Psoas muscle (tissue), 8 donors: ENCODE measurements around the gene TYK2. TPM values are rescaled to one million over a fixed set of nuclear protein-coding genes. Genes with fewer than 3 reads are reported as not detected.

Source experiments
- ATAC-seq, 4 donors: fragments of 200-7000 bp; cut with Tn5 transposase; one replicate each; pipeline ENCODE4 v1.9.1; 2020; ENCODE audit warnings: moderate library complexity in 3 of 4, mild to moderate bottlenecking in 2 of 4
- DNase-seq, 2 donors: peaks; one replicate each; pipeline ENCODE4 v3.0.0-alpha.2; 2020
- H3K27ac ChIP-seq: fragments of 200-600 bp; one replicate; pipeline ENCODE4 v1.8.0; 2022
- H3K27me3 ChIP-seq, 3 donors: fragments of 200-600 bp in 1 of 3; one replicate each; pipeline versions ENCODE4 v1.6.1 to v1.8.0; 2013 to 2022; ENCODE audit warnings: low read length in 2 of 3, mild to moderate bottlenecking in 2 of 3, moderate library complexity in 1 of 3; ENCODE audit not compliant: insufficient read depth in 3 of 3
- H3K36me3 ChIP-seq, 2 donors: fragments of 200-600 bp in 1 of 2; one replicate each; pipeline versions ENCODE4 v1.6.1 to v1.8.0; 2013 to 2022; ENCODE audit warnings: low read depth in 1 of 2, mild to moderate bottlenecking in 1 of 2, moderate library complexity in 1 of 2; ENCODE audit not compliant: insufficient read depth in 1 of 2
- H3K4me1 ChIP-seq: fragments of 200-600 bp; one replicate; pipeline ENCODE4 v1.8.0; 2022
- H3K4me3 ChIP-seq: fragments of 200-600 bp; one replicate; pipeline ENCODE4 v1.8.0; 2022; ENCODE audit warnings: mild to moderate bottlenecking
- H3K9me3 ChIP-seq: fragments of 200-600 bp; one replicate; pipeline ENCODE4 v1.8.0; 2022
- WGBS, 3 donors: extraction: QIAGEN DNeasy Blood & Tissue Kit; methylation state at CpG; one replicate each; pipeline versions ENCODE4 v1.1.6 to v1.1.7; 2013; 5-methylcytosine and 5-hydroxymethylcytosine counted together
- intact Hi-C, 2 donors: fragments of 100-400 bp; cut with DNase I; formaldehyde crosslinking; loops; one replicate each; pipeline versions ENCODE4 v1.11.0 to v1.14.2; 2022
- polyA plus RNA-seq, 3 donors: library from polyadenylated mRNA; stranded (reverse); fragments of 200-250 nt; gene quantifications; one replicate each; pipeline ENCODE4 v1.2.3, GENCODE V29; 2013
- total RNA-seq, 4 donors: library from RNA; stranded (reverse); fragmentation: NEBNext Ultra II Directional in 2 of 4; extraction: Animal tissue kit (Norgen Biotek cat#: 25700) in 2 of 4; gene quantifications; one replicate each; pipeline versions ENCODE4 v1.2.1 to v1.2.4, GENCODE V29; 2021 to 2023
- TF ChIP-seq, protein P1 (sequence below): fragments of 200-600 bp; IDR thresholded peaks from one replicate; pipeline ENCODE4 v1.8.0; 2022; ENCODE audit warnings: antibody characterized with exemption
- donor health status: healthy with polysubstance abuse.
- donor health status: DM: no; HTN: no; CAD: no; lungs with moderate emphysema.
- donor health status: Bipolar disorder and iron deficiency.
- donor health status: healthy.
- donor health status: DM: yes; HTN: yes; CAD: no.
- donor health status: DM: no; HTN: no; CAD: no.
- donor health status: DM: no; HTN: no; CAD: no.
- donor health status: DM: yes; HTN: yes; CAD: no.

The TYK2 gene
- total and polyA plus RNA-seq, 7 donors, result 37.1 to 58.8 (median 41.7) TPM

DNA sequence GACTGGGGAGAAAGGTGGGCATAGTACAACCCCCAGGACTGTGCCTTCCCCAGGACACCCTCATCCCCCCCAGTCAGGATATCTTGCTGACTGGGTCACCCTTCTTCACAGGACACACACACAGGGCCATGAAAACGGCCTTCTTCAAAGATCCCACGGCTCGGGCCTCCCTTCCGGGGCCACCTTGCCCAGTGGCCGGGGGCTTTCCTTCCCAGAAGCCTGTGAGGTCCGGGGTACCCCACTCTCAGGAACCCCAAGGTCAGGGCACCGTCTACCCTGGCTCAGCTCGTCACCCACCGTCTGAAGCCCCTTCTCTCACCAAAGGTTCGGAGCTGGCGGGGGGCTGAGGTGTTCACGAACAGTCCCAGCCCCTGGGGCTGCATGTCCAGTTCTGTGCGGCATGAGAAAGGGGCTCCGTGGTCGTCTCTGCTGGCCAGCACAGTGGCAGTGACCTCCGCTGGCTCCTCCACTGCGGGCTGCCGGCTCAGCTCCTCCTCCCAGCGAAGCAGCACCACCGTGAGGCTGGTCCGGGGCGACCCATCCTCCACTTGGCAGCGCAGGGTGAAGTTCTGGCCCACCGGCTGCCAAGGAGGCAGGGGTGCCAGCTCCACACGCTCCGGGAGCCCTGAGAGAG, 44.9 kb downstream of the TYK2 start:
- Histone ChIP-seq H3K27me3 (no peaks in the 10 kb centered on the region), H3K4me1 (peaks cover 12% of the 10 kb centered on the region), H3K4me3 (peak overlapping the region; percentile 69), H3K36me3 (peaks cover 0 to 4% of the 10 kb centered on the region in 2 donors), H3K27ac (no peak overlapping the region), H3K9me3 (no peaks in the 10 kb centered on the region)
- intact Hi-C loops, result loop anchor here in 1 of 2 donors (10.0 kb wide), 1 partner anchor 501 kb away; the partner anchor contains the start of gene PIN1
- DNase-seq, result no peak
- TF ChIP-seq, protein P1, sequence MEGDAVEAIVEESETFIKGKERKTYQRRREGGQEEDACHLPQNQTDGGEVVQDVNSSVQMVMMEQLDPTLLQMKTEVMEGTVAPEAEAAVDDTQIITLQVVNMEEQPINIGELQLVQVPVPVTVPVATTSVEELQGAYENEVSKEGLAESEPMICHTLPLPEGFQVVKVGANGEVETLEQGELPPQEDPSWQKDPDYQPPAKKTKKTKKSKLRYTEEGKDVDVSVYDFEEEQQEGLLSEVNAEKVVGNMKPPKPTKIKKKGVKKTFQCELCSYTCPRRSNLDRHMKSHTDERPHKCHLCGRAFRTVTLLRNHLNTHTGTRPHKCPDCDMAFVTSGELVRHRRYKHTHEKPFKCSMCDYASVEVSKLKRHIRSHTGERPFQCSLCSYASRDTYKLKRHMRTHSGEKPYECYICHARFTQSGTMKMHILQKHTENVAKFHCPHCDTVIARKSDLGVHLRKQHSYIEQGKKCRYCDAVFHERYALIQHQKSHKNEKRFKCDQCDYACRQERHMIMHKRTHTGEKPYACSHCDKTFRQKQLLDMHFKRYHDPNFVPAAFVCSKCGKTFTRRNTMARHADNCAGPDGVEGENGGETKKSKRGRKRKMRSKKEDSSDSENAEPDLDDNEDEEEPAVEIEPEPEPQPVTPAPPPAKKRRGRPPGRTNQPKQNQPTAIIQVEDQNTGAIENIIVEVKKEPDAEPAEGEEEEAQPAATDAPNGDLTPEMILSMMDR, result no peak
- WGBS, 3 donors, result 35 to 50% (median 43%) methylated on average over 26 of the region's 26 CpGs
- ATAC-seq, result no peak

DNA sequence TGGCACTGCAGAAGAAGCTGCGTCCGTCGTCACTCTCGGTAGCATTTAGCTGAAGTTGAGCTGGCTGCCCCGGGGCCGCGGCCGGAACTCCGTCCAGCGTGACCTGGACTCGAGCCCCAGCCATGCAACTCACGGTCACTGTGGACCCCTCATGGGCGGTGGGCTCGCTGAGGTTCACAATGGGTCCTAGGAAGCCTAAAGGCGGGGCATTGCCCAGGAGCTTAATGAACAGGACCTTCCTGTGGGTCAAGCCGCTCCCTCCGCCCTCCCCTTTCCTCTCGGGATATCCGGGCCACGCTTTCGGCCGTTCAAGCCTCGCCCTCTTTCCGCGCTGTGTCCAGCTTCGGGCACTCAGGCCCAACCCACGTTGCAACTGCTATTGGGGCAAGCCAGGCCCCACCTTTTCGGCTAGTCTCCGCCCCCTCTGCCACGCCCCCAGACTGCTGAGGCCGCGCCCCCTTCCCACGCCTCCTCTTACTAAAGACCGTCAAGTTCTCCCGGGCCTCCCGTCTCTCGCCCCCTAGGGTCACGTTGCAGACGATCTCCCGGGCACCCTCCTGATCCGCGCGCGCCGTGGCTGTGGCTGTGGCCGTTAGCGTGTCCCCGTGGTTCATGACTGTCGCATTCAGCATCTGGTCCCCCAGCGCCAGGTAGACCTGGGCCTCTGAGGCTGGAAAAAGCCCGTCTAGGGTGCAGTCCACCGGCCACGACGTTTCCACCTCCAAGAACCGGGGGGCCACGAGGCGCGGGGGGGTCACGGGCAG, 45.6 kb downstream of the TYK2 start:
- no peaks in the 10 kb centered on the region for H3K9me3 ChIP-seq
- peak overlapping the region; percentile 84 for H3K27ac ChIP-seq
- H3K36me3 ChIP-seq, result peaks cover 0 to 11% of the 10 kb centered on the region in 2 donors
- peaks cover 12% of the 10 kb centered on the region for H3K4me1 ChIP-seq
- intact Hi-C loops, result loop anchor here in 1 of 2 donors (5.0 to 10.0 kb wide), 3 partner anchors 48 to 500 kb away; partner anchors contain the start of genes ICAM1, PIN1 and TYK2
- DNase-seq (peak; percentile 95 to 98), ATAC-seq (peak; percentile 82 to 85 (median 84))
- H3K4me3 ChIP-seq, result peak overlapping the region; percentile 69
- no peaks in the 10 kb centered on the region for H3K27me3 ChIP-seq
- TF ChIP-seq, protein P1, result no peak
- 5 to 8% (median 7%) methylated on average over 46 to 59 of the region's 59 CpGs for WGBS, 3 donors

DNA sequence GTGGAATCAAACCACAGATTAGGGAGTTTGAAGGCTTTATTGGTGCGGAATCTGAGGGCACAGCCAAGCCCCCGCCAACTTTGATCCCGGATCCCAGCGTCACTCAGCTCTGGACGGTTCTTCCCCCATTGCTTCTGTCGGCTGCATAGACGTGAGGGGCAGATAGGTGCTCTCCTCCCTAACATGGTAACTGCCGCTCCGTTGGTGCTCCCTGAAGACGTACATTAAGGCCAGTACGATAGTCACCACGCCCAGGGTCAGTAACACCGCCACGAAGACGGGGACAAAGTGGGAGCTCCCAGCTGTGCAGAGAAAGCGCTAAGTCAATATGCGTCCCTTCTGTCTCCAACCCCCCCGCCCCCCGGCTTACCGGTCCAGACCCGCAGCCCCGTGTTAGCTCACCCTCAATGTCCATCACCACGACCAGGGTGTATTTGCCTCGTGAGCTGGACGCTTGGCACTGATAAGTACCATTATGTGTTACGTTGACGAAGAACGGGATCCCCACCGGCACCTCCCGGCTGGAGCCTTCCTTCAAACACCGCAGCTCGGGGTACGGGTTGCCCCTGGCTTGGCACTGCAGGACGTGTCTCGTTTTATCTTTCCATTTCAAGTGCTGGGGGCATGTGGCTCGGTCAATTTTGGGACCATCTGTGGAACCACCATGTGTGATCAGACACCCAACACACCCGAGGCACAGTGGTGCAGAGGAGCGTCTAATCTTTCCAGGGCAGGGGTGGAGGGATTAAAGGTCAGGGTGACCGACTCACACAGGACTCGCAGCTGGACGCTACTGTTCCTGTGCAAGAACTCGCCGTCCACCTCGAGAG, 46.4 kb downstream of the TYK2 start:
- ATAC-seq (peak in 2 of 4 donors; percentile 0 to 1), DNase-seq (no peak)
- no peaks in the 10 kb centered on the region for H3K9me3 ChIP-seq
- peaks cover 12% of the 10 kb centered on the region for H3K4me1 ChIP-seq
- H3K36me3 ChIP-seq, result peaks cover 0 to 19% of the 10 kb centered on the region in 2 donors
- H3K27me3 ChIP-seq, result no peaks in the 10 kb centered on the region
- H3K4me3 ChIP-seq, result peak overlapping the region; percentile 69
- H3K27ac ChIP-seq, result peak overlapping the region; percentile 84
- 3 to 7% (median 6%) methylated on average over 44 of the region's 44 CpGs for WGBS, 3 donors
- intact Hi-C loops, result loop anchor here in 1 of 2 donors (5.0 to 10.0 kb wide), 3 partner anchors 48 to 499 kb away; partner anchors contain the start of genes ICAM1, PIN1 and TYK2
- TF ChIP-seq, protein P1, result no peak

DNA sequence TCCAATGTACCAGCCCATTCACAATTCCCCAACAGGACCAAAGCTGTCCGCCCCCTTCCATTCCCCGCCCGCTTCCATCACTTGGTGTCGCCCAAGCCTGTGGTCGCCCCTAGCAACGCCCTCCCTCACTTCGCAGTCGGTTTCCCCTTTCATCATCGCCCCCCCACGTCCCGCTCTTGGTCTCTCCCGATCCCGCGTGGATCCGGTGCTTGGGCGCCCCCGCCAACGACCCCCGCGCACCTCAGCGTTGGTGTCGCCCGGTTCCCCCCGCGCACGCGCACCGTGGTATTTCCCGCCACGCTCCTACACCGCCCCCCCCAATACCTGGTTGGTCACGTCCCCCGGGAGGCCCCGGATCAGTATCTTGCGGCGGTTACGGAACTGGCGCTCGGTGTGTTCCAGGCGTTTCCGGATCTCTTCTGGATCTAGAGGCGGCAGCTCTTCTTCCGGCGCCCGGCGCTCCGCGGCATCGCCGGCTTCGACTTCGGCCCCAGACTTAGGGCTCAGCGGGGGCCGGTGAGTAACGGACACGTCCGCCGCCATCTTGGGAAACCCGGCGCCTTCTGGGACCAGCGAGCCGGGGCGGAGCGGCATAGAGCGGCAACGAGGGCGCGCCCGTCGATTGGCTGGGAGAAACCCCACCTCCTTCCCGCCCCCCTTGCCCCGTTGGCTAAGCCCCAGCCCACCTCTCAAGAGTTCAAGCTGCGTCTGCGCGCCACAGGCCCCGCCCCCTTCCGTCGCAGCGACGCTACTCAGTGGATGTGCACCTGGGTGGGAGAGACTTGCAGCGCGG, 47.2 kb downstream of the TYK2 start, which contains the start of gene RAVER1:
TSS of gene RAVER1 (minus strand) at position 565 of the 793 bp plus-strand sequence. CDS start at position 543, 22 bp downstream.
- Histone ChIP-seq H3K27ac (peak within 1 kb of the TSS; percentile 84), H3K9me3 (no peaks in the 10 kb centered on the region), H3K4me3 (peak within 1 kb of the TSS; percentile 69), H3K4me1 (peaks cover 12% of the 10 kb centered on the region), H3K27me3 (no peaks in the 10 kb centered on the region), H3K36me3 (peaks cover 0 to 27% of the 10 kb centered on the region in 2 donors)
- 1% methylated on average over 72 to 82 of the region's 82 CpGs for WGBS, 3 donors
- DNase-seq, result peak; percentile 98 to 99
- TF ChIP-seq, protein P1, result no peak
- ATAC-seq, result peak; percentile 94 to 96 (median 95)
- intact Hi-C loops, result loop anchor here in 1 of 2 donors (5.0 to 10.0 kb wide), 3 partner anchors 49 to 498 kb away; partner anchors contain the start of genes ICAM1, PIN1 and TYK2
